H1 (cell line): ENCODE results near the gene NDUFAB1. TPM values are rescaled to one million over a fixed set of nuclear protein-coding genes. Genes with fewer than 3 reads are reported as not detected.

Source experiments
- CTCF ChIA-PET: fragments of 300-600 bp; sonication (Branson Sonifier 250); formaldehyde crosslinking; loops from one replicate; lab custom pipeline; 2021; ENCODE audit not compliant: partially characterized antibody; lab: Charles Lee
- POLR2A ChIA-PET: fragments of 300-600 bp; sonication (Branson Sonifier 250); formaldehyde crosslinking; loops from one replicate; lab custom pipeline; 2021; ENCODE audit warnings: inconsistent platforms; ENCODE audit not compliant: partially characterized antibody; lab: Charles Lee
- DNase-seq, 2 experiments: peaks; one replicate each; pipeline versions ENCODE4 v3.0.0 to v3.0.0-alpha.2; 2010 to 2022; ENCODE audit warnings: low spot score in 2 of 2, low read depth in 1 of 2, mixed read lengths in 1 of 2
- FAIRE-seq: peaks from 2 replicates; lab custom pipeline; 2011; peaks lifted over from hg19 to GRCh38; lab: Jason Lieb, UNC
- H2AFZ ChIP-seq: 2 replicates; pipeline ENCODE4 v1.8.1; 2012; ENCODE audit warnings: low read length, inconsistent platforms
- H2AK5ac ChIP-seq: 2 replicates; pipeline ENCODE4 v1.6.1; 2013; ENCODE audit warnings: low read depth, low read length
- H2BK120ac ChIP-seq: replicated peaks from 2 replicates; pipeline ENCODE3; 2013; ENCODE audit warnings: low read depth, low read length, inconsistent platforms
- H2BK12ac ChIP-seq: 2 replicates; pipeline ENCODE4 v1.6.1; 2013; ENCODE audit warnings: low read depth, low read length
- H2BK15ac ChIP-seq: 2 replicates; pipeline ENCODE4 v1.6.1; 2013; ENCODE audit warnings: low read length
- H2BK20ac ChIP-seq: 2 replicates; pipeline ENCODE4 v1.6.1; 2013; ENCODE audit warnings: low read length
- H2BK5ac ChIP-seq: 2 replicates; pipeline ENCODE4 v1.6.1; 2013; ENCODE audit warnings: low read depth, low read length
- H3K14ac ChIP-seq: 2 replicates; pipeline ENCODE4 v1.6.1; 2013; ENCODE audit warnings: inconsistent platforms; ENCODE audit not compliant: insufficient read length
- H3K18ac ChIP-seq: 2 replicates; pipeline ENCODE4 v1.6.1; 2013; ENCODE audit warnings: low read length; ENCODE audit errors: extremely low read depth
- H3K23ac ChIP-seq: 2 replicates; pipeline ENCODE4 v1.6.1; 2013; ENCODE audit warnings: inconsistent platforms; ENCODE audit not compliant: insufficient read length
- H3K23me2 ChIP-seq: 2 replicates; pipeline ENCODE4 v1.6.1; 2013; ENCODE audit warnings: low read depth, low read length
- H3K27ac ChIP-seq: 2 replicates; pipeline ENCODE4 v1.6.1; 2011; ENCODE audit warnings: low read depth, low read length, inconsistent platforms
- H3K27me3 ChIP-seq, 4 experiments: replicated peaks in 1 of 4; 1 replicate in 1 of 4; 2 replicates in 3 of 4; pipeline versions ENCODE4 v1.6.1 to v1.8.1; 2011 to 2013; ENCODE audit warnings: low read length in 3 of 4, mild to moderate bottlenecking in 3 of 4, inconsistent platforms in 2 of 4, mixed read lengths in 2 of 4, moderate library complexity in 1 of 4; ENCODE audit not compliant: control insufficient read depth in 3 of 4, insufficient read depth in 3 of 4; ENCODE audit errors: extremely low read depth in 1 of 4
- H3K36me3 ChIP-seq, 4 experiments: 2 replicates each; pipeline versions ENCODE4 v1.6.1 to v1.8.1; 2011 to 2013; ENCODE audit warnings: mild to moderate bottlenecking in 4 of 4, low read length in 3 of 4, moderate library complexity in 2 of 4, control low read depth in 1 of 4, inconsistent platforms in 1 of 4; ENCODE audit not compliant: insufficient read depth in 4 of 4, control insufficient read depth in 2 of 4
- H3K4ac ChIP-seq: replicated peaks from 2 replicates; pipeline ENCODE3; 2013; ENCODE audit warnings: low read length, low read depth, mixed read lengths, inconsistent platforms; ENCODE audit not compliant: insufficient read length
- H3K4me1 ChIP-seq, 4 experiments: replicated peaks in 1 of 4; 1 replicate in 1 of 4; 2 replicates in 3 of 4; pipeline versions ENCODE4 v1.6.1 to v1.8.1; 2011 to 2013; ENCODE audit warnings: low read length in 3 of 4, inconsistent platforms in 2 of 4, mixed read lengths in 1 of 4; ENCODE audit not compliant: insufficient read depth in 4 of 4, control insufficient read depth in 3 of 4
- H3K4me2 ChIP-seq, 2 experiments: 2 replicates each; pipeline versions ENCODE4 v1.6.1 to v1.8.1; 2011 to 2013; ENCODE audit warnings: low read depth in 2 of 2, low read length in 2 of 2, control low read depth in 1 of 2, inconsistent platforms in 1 of 2, mild to moderate bottlenecking in 1 of 2; ENCODE audit not compliant: insufficient read depth in 1 of 2
- H3K4me3 ChIP-seq, 4 experiments: fragments of 200-600, 300-600 bp in 1 of 4; sonication (generic), shearing (Covaris generic), sonication (Bioruptor Twin) in 1 of 4; 2 replicates each; pipeline versions ENCODE4 v1.5.1 to v1.8.1; 2011 to 2016; ENCODE audit warnings: low read length in 4 of 4, low read depth in 3 of 4, control low read depth in 2 of 4, inconsistent platforms in 2 of 4, mild to moderate bottlenecking in 2 of 4, mixed read lengths in 1 of 4, moderate library complexity in 1 of 4; ENCODE audit not compliant: insufficient read depth in 2 of 4; ENCODE audit errors: extremely low read depth in 1 of 4
- H3K56ac ChIP-seq: replicated peaks from 2 replicates; pipeline ENCODE3; 2013; ENCODE audit warnings: low read depth, mild to moderate bottlenecking, mixed read lengths, low read length, inconsistent platforms; ENCODE audit not compliant: insufficient read length
- H3K79me1 ChIP-seq: 2 replicates; pipeline ENCODE4 v1.6.1; 2013; ENCODE audit warnings: low read depth, low read length, control low read depth
- H3K79me2 ChIP-seq, 2 experiments: 2 replicates each; pipeline versions ENCODE4 v1.6.1 to v1.8.1; 2012 to 2013; ENCODE audit warnings: low read length in 2 of 2, mild to moderate bottlenecking in 2 of 2, inconsistent platforms in 1 of 2; ENCODE audit not compliant: insufficient read depth in 2 of 2, control insufficient read depth in 1 of 2
- H3K9ac ChIP-seq, 4 experiments: replicated peaks in 1 of 4; 1 replicate in 1 of 4; 2 replicates in 3 of 4; pipeline versions ENCODE4 v1.6.1 to v1.8.1; 2011 to 2013; ENCODE audit warnings: low read depth in 3 of 4, low read length in 3 of 4, control low read depth in 2 of 4, mild to moderate bottlenecking in 2 of 4, moderate library complexity in 2 of 4, inconsistent platforms in 1 of 4; ENCODE audit errors: extremely low read depth in 1 of 4
- H3K9me3 ChIP-seq, 2 experiments: 2 replicates each; pipeline versions ENCODE4 v1.6.1 to v1.8.1; 2012 to 2013; ENCODE audit warnings: mild to moderate bottlenecking in 2 of 2, moderate library complexity in 2 of 2, control low read depth in 1 of 2, inconsistent platforms in 1 of 2, low read depth in 1 of 2, low read length in 1 of 2, mixed read lengths in 1 of 2; ENCODE audit not compliant: insufficient read depth in 2 of 2
- H4K20me1 ChIP-seq, 2 experiments: replicated peaks in 1 of 2; 2 replicates each; pipeline versions ENCODE3 to v1.8.1; 2011 to 2013; ENCODE audit warnings: inconsistent platforms in 2 of 2, low read length in 2 of 2, mild to moderate bottlenecking in 1 of 2; ENCODE audit not compliant: insufficient read depth in 2 of 2, control insufficient read depth in 1 of 2
- H4K5ac ChIP-seq: 2 replicates; pipeline ENCODE4 v1.6.1; 2013; ENCODE audit warnings: low read length, low read depth, mixed read lengths, inconsistent platforms; ENCODE audit not compliant: insufficient read length
- H4K8ac ChIP-seq: 2 replicates; pipeline ENCODE4 v1.8.0; 2013; ENCODE audit warnings: mild to moderate bottlenecking, moderate library complexity, low read length, inconsistent platforms; ENCODE audit not compliant: insufficient read depth; ENCODE audit errors: extremely low read depth
- H4K91ac ChIP-seq: replicated peaks from 2 replicates; pipeline ENCODE3; 2013; ENCODE audit warnings: low read length, mixed read lengths, inconsistent platforms; ENCODE audit not compliant: insufficient read length
- ZNF274 ChIP-seq: IDR thresholded peaks from 2 replicates; pipeline ENCODE4 v1.7.0; 2012; ENCODE audit warnings: low read length, borderline replicate concordance; ENCODE audit errors: extremely low read depth
- WGBS, 2 experiments: shearing (Covaris generic) in 1 of 2; methylation state at CpG; one replicate each; pipeline versions ENCODE4 v1.1.6 to v1.1.7; 2013 to 2015; ENCODE audit warnings: low lambda C conversion rate in 2 of 2, mixed read lengths in 2 of 2, inconsistent platforms in 1 of 2, low coverage in 1 of 2, missing lambda C conversion rate in 1 of 2; ENCODE audit not compliant: insufficient replicate concordance in 2 of 2, insufficient coverage in 1 of 2, insufficient read length in 1 of 2; ENCODE audit errors: extremely low coverage in 1 of 2, missing lambda C conversion rate in 1 of 2; 5-methylcytosine and 5-hydroxymethylcytosine counted together
- polyA plus RNA-seq, 7 experiments: library from polyadenylated mRNA; depleted of rRNA in 3 of 7; stranded (reverse) in 5 of 7; unstranded in 2 of 7; fragments of >200 nt in 5 of 7; fragments of 200-250 nt in 2 of 7; gene quantifications; 1 replicate in 5 of 7; 2 replicates in 1 of 7; 4 replicates in 1 of 7; pipeline versions ENCODE4 v1.2.1 to v1.2.3, GENCODE V29; 2011 to 2013; ENCODE audit warnings: missing spikeins in 2 of 7, mixed read lengths in 2 of 7
- total RNA-seq: library from RNA; stranded (reverse); fragmentation: NEBNext Ultra II Directional; extraction: Animal tissue kit (Norgen Biotek cat#: 25700); gene quantifications from 2 replicates; pipeline ENCODE4 v1.2.1, GENCODE V29; 2021

NDUFAB1 gene
- total and polyA plus RNA-seq, 2 of the 8 experiments (the other 6 are each of a cell fraction or from before 2014, with no cell fraction given) = 135 to 294 TPM

DNA sequence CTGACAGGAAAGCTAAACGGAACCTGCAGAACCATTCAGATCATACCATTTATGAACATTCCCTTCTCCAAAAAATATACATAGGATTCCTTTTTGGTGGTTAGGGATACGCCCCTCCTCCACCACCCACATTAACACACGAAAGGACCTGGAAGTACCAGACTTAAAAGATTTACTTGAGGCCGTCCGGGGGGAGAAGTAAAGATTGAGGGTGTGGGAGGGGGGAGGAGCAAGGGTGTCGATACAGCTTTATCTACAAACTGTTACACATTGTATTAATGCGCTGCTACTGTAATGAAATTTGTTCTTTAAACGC, 44.5 kb upstream of the NDUFAB1 start:
- H3K27ac ChIP-seq = peak overlapping the region; percentile 85
- POLR2A ChIA-PET = interaction anchor here (0.7 to 3.2 kb wide), 16 partner anchors 8 to 132 kb away, joined by 3 to 32 read pairs (median 3); partner anchors contain the start of genes EARS2, PLK1 and UBFD1
- CTCF ChIA-PET = interaction anchor here (1.2 kb wide), 2 partner anchors 38 to 42 kb away, joined by 3 read pairs; partner anchors contain the start of gene PLK1
- H3K4me2 ChIP-seq = peak overlapping the region; percentile 79 to 81
- H4K91ac ChIP-seq = peak overlapping the region; percentile 52
- no peak overlapping the region for H3K14ac ChIP-seq
- no peak overlapping the region for H3K23ac ChIP-seq
- H3K4me1 ChIP-seq = peaks cover 0 to 9% (median 1%) of the 10 kb centered on the region in 4 experiments; a peak in 3 of 7 replicates
- H4K8ac ChIP-seq = peak overlapping the region; percentile 97; the same call in 1 of the 2 replicates
- no peak overlapping the region for H2AK5ac ChIP-seq
- no peak for TF ChIP-seq ZNF274
- WGBS, 2 experiments = 3% methylated on average over 8 of the region's 8 CpGs; no CpG with 5 or more reads in 1 of the 2 experiments
- peak overlapping the region; percentile 30 for H3K4ac ChIP-seq
- H3K18ac ChIP-seq = peak overlapping the region; percentile 75
- H3K23me2 ChIP-seq = peaks cover 4% of the 10 kb centered on the region; the same call in 1 of the 2 replicates
- H2AFZ ChIP-seq = peak overlapping the region; percentile 38; the same call in 1 of the 2 replicates
- H2BK120ac ChIP-seq = no peak overlapping the region
- peaks cover 2% of the 10 kb centered on the region in 2 experiments for H4K20me1 ChIP-seq
- H3K4me3 ChIP-seq = peak overlapping the region; percentile 83 to 99 (median 96)
- H3K36me3 ChIP-seq = peaks cover 9 to 35% (median 16%) of the 10 kb centered on the region in 4 experiments
- H2BK15ac ChIP-seq = no peak overlapping the region
- no peaks in the 10 kb centered on the region for H3K27me3 ChIP-seq
- H3K79me2 ChIP-seq = peaks cover 0 to 35% of the 10 kb centered on the region in 2 experiments; a peak in 2 of 4 replicates
- peak overlapping the region; percentile 65 to 96 (median 90) for H3K9ac ChIP-seq
- H3K56ac ChIP-seq = peak overlapping the region; percentile 85
- no peak overlapping the region; the same call in 1 of the 2 replicates for H2BK12ac ChIP-seq
- no peaks in the 10 kb centered on the region; the same call in 1 of the 2 replicates for H3K79me1 ChIP-seq
- no peak for FAIRE-seq
- H3K9me3 ChIP-seq = no peaks in the 10 kb centered on the region
- peak overlapping the region; percentile 73; the same call in 1 of the 2 replicates for H2BK5ac ChIP-seq
- peak overlapping the region; percentile 85 for H4K5ac ChIP-seq
- DNase-seq = peak in 1 of 2 experiments; percentile 9
- no peak overlapping the region for H2BK20ac ChIP-seq
